Motor neuron (in vitro differentiated cells): ENCODE results near the gene DGAT2. TPM values are rescaled to one million over a fixed set of nuclear protein-coding genes. Genes with fewer than 3 reads are reported as not detected.

Experiments used
- ATAC-seq, 8 experiments: fragments of 200-7000 bp; cut with Tn5 transposase; replicated peaks in 6 of 8; 2 replicates each; pipeline ENCODE4 v1.8.0; 2021; ENCODE audit warnings: mild to moderate bottlenecking in 8 of 8, moderate library complexity in 8 of 8
- H3K27ac ChIP-seq, 2 donors: fragments of 250-450 bp; sonication (Bioruptor Pico); 2 replicates each; pipeline ENCODE4 v1.9.0; 2021; ENCODE audit warnings: antibody characterized with exemption in 2 of 2, mild to moderate bottlenecking in 2 of 2, moderate library complexity in 1 of 2
- H3K4me1 ChIP-seq, 2 donors: fragments of 250-450 bp; sonication (Bioruptor Pico); replicated peaks in 1 of 2; 2 replicates each; pipeline ENCODE4 v1.6.1; 2021; ENCODE audit warnings: antibody characterized with exemption in 2 of 2, mild to moderate bottlenecking in 2 of 2, moderate library complexity in 1 of 2
- H3K4me3 ChIP-seq, 5 donors: fragments of 250-450 bp; sonication (Bioruptor Pico); 2 replicates each; pipeline ENCODE4 v1.9.0; 2021; ENCODE audit warnings: antibody characterized with exemption in 5 of 5, mild to moderate bottlenecking in 5 of 5, moderate library complexity in 4 of 5
- WGBS, 10 experiments: fragments of 450-650 bp; shearing (Covaris generic); methylation state at CpG; one replicate each; pipeline ENCODE4 v1.0.0; 2022; 5-methylcytosine and 5-hydroxymethylcytosine counted together
- in situ Hi-C, 9 experiments: fragments of 400-800 bp; cut with MboI; loops; one replicate each; pipeline ENCODE4 v1.15.0; 2021; ENCODE audit warnings: low sequenced_read_pairs in 9 of 9, low pct_unique_long_range_greater_than_20kb in 2 of 9; ENCODE audit not compliant: unreplicated experiment in 9 of 9
- total RNA-seq, 8 experiments: library from RNA; unstranded; fragments of 300-600 nt; gene quantifications; 2 replicates each; pipeline versions ENCODE4 v1.2.3 to v1.2.4, GENCODE V29; 2022

DGAT2 gene
- total RNA-seq, 8 experiments from 2014 or later = 1.0 to 4.7 (median 3.1) TPM

DNA sequence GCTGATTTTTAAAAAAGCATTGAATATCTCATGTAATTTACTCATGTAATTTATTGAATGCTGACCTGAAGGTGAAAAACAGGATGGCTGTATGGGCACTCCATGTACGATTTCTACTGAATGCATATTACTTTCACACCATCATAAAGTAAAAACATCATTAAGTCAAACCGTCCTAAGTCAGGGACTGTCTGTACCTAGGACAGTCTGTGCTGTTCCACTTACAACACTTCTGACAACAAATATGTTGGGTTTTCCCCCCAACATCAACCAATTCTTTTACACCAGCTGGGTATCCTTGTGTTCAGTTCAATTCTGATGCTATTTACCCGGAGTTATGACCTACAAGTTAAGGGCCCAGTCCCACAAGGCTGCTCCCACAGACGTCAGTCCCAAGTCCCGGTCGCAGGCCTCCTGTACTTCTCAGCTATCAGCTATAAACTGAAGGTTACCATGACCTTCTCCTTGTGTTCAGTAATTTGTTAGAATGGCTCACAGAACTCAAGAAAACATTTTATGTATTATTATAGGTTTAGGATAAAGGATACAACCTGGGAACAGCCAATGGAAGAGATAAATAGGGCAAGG lies 63.4 kb downstream of the DGAT2 start:
- in situ Hi-C loops = no loop called here
- no peak overlapping the region for H3K27ac ChIP-seq
- WGBS, 10 experiments = 80 to 100% (median 94%) methylated on average over 1 to 4 of the region's 6 CpGs; no CpG with 5 or more reads in 1 of the 10 experiments
- no peaks in the 10 kb centered on the region for H3K4me1 ChIP-seq
- ATAC-seq = no peak
- no peak overlapping the region for H3K4me3 ChIP-seq

DNA sequence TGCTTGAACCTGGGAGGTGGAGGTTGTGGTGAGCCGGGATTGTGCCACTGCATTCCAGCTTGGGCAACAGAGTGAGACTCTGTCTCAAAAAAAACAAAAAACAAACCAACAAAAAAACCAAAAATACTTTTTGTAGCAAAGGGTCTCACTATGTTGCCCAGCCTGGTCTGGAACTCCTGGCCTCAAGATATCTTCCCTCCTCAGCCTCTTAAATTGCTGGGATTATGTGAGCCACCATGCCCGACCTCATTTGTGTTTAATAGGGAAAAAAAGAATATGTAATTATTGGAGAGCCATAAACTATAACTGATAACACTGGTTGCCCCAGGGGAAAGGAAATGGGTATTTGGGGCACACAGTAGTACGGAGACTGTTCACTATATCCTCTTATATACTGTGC lies 66.2 kb downstream of the DGAT2 start:
- no peak overlapping the region for H3K4me3 ChIP-seq
- H3K4me1 ChIP-seq = peaks cover 0 to 6% of the 10 kb centered on the region in 2 donors
- in situ Hi-C loops = no loop called here
- 78 to 100% (median 100%) methylated on average over 1 to 3 of the region's 3 CpGs; no CpG with 5 or more reads in 3 of the 10 experiments for WGBS, 10 experiments
- ATAC-seq = no peak
- H3K27ac ChIP-seq = no peak overlapping the region

DNA sequence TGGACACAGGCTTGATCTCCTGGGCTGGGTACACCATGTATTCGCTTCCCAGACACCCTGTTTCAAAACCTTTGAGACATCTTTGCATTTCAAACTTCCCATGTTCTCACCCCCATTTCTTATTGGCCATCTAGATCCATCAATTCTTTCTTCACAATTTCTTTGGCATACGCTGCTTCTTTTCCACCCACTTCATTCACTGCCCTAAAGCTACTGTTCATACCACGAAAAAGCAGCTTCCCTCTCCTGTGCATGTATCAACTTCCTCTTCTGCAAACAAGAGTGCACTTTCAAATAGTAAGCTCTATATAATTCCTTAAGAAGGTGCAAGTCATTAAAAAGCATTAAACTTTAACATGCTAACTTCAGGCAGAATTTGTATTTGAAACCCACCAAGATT lies 67.8 kb downstream of the DGAT2 start:
- in situ Hi-C loops = no loop called here
- no peak overlapping the region for H3K27ac ChIP-seq
- H3K4me3 ChIP-seq = no peak overlapping the region
- peaks cover 0 to 10% of the 10 kb centered on the region in 2 donors for H3K4me1 ChIP-seq
- WGBS, 10 experiments = 38 to 100% (median 100%) methylated on average over 1 to 3 of the region's 3 CpGs; no CpG with 5 or more reads in 1 of the 10 experiments
- no peak for ATAC-seq

- no peak overlapping the region for H3K27ac ChIP-seq
- H3K4me3 ChIP-seq = no peak overlapping the region
- in situ Hi-C loops = no loop called here
- peaks cover 0 to 10% of the 10 kb centered on the region in 2 donors for H3K4me1 ChIP-seq
- ATAC-seq = no peak
These were observed 71.3 kb downstream of the DGAT2 start for GRCh38 chr11:75839851-75840250.

DNA sequence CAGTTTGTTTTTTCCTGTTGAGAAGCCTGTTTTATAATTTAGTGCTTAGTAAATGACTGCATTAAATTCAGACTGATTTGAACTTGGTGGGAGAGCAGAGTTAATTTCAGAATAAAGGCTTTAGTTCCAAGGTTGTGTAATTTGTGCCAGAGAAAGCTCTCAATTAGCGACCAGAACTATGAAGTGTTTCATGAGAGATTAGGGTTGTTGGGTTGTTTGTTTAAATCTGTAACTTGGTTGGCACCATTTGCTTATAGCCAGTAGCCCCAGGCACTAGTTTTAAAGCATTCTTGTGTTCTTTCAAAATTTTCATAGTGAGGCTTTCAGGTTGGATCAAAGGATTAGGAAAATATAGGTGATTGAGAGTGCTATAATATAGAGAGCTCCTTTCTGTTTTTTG lies 71.9 kb downstream of the DGAT2 start:
- no peak overlapping the region for H3K4me3 ChIP-seq
- no peak for ATAC-seq
- 43 to 100% (median 85%) methylated on average over 1 of the region's 1 CpG; no CpG with 5 or more reads in 2 of the 10 experiments for WGBS, 10 experiments
- H3K4me1 ChIP-seq = peaks cover 0 to 10% of the 10 kb centered on the region in 2 donors
- no peak overlapping the region for H3K27ac ChIP-seq
- in situ Hi-C loops = no loop called here

DNA sequence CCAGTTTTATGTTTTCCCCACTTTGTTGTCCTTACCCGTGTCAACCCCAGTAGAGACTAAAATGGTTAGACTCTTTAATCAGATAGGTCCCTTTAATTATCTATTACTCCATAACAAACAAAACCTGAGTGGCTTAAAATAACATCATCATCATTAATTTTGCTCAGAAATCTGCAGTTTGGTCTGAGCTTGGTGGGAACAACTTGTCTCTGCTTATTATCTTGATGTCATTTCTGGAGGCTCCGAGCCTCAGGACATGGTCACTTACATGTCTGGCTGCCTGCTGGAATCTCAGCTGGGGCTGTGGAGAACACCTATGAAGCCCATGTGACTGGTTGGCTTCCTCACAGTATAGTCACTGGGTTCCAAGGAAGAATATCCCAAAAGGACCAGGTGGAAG lies 73.2 kb downstream of the DGAT2 start:
- in situ Hi-C loops = no loop called here
- H3K27ac ChIP-seq = no peak overlapping the region
- no peak overlapping the region for H3K4me3 ChIP-seq
- no peak for ATAC-seq
- H3K4me1 ChIP-seq = peaks cover 0 to 10% of the 10 kb centered on the region in 2 donors
- 63 to 100% (median 98%) methylated on average over 1 to 2 of the region's 2 CpGs for WGBS, 10 experiments

- no peak for ATAC-seq
- Histone ChIP-seq H3K27ac (no peak overlapping the region), H3K4me3 (no peak overlapping the region), H3K4me1 (no peaks in the 10 kb centered on the region)
- in situ Hi-C loops = no loop called here
These were observed 76.7 kb downstream of the DGAT2 start for GRCh38 chr11:75845324-75845723.

GRCh38 chr11:75849894-75850293 lies 81.3 kb downstream of the DGAT2 start:
- no peak overlapping the region for H3K4me3 ChIP-seq
- no peaks in the 10 kb centered on the region for H3K4me1 ChIP-seq
- in situ Hi-C loops = no loop called here
- no peak overlapping the region for H3K27ac ChIP-seq
- ATAC-seq = no peak

DNA sequence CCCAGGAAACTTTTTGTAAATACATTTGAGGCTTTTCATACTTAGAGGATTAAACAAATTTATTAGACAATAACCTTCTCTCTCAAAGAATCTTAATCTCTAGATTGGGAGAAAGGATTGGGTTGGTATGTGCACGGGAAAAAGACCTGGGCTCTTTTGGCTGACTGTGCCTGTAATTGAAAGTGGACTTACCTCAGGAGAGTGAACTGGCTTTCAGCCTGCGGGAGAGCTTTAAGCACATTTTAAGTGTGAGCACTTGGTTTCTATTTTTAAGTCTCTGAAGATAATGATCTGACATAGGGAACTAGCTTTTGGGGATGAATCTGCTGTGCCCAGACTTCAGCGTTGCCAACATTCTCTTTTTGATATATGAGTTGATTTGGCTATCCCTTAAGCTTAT lies 82.2 kb downstream of the DGAT2 start:
- Histone ChIP-seq H3K4me3 (no peak overlapping the region), H3K4me1 (no peaks in the 10 kb centered on the region), H3K27ac (no peak overlapping the region)
- 34 to 93% (median 89%) methylated on average over 1 to 3 of the region's 3 CpGs; no CpG with 5 or more reads in 3 of the 10 experiments for WGBS, 10 experiments
- in situ Hi-C loops = no loop called here
- ATAC-seq = no peak

Other genes with a start within 250 kb of the DGAT2 start
- gene GDPD5, start 242.8 kb upstream of the DGAT2 start, total RNA-seq = 10 to 100 TPM in 6 of 8 experiments, 1 to 10 TPM in 2; 3.2 to 28.2 (median 16.1) TPM
- gene SERPINH1, start 206.5 kb upstream of the DGAT2 start, total RNA-seq = 100 to 1,000 TPM in 4 of 8 experiments, 10 to 100 TPM in 4; 43.0 to 458 (median 107) TPM
- gene MAP6, start 99.7 kb upstream of the DGAT2 start, total RNA-seq = 100 to 1,000 TPM in 4 of 8 experiments, 10 to 100 TPM in 1, under 1 TPM in 3; 0.31 to 128 (median 97.0) TPM
- under 1 TPM in 6 of 8 experiments, not detected in 2; 0.13 to 0.95 (median 0.32) TPM for gene MOGAT2, start 50.9 kb upstream of the DGAT2 start, total RNA-seq
- gene UVRAG, start 46.4 kb downstream of the DGAT2 start, total RNA-seq = 10 to 100 TPM; 17.2 to 24.4 (median 19.6) TPM